SK-N-SH (cell line): ENCODE measurements around the gene LANCL2. TPM values are rescaled to one million over a fixed set of nuclear protein-coding genes. Genes with fewer than 3 reads are reported as not detected.

ENCODE experiments used
- CTCF ChIA-PET: fragments of 300-600, 350-600 bp; formaldehyde crosslinking; extraction: SDS; loops from one replicate; lab custom pipeline; 2021; lab: Yijun Ruan, JAX
- POLR2A ChIA-PET: fragments of 350-600 bp; sonication (Branson Sonifier 250); formaldehyde crosslinking; extraction: SDS; loops from one replicate; lab custom pipeline; 2020; ENCODE audit warnings: antibody characterized with exemption, inconsistent platforms; lab: Yijun Ruan, JAX
- DNase-seq: peaks from one replicate; pipeline ENCODE4 v3.0.0; 2012
- H2AFZ ChIP-seq: fragments of 200-600 bp; sonication (generic); 2 replicates; pipeline ENCODE4 v1.8.1; 2016; ENCODE audit warnings: antibody characterized with exemption, mild to moderate bottlenecking, low read depth
- H3F3A ChIP-seq: fragments of 200-600 bp; sonication (generic); replicated peaks from 2 replicates; pipeline ENCODE3; 2016; ENCODE audit warnings: antibody characterized with exemption, mild to moderate bottlenecking; ENCODE audit not compliant: insufficient read depth
- H3K27ac ChIP-seq, 2 experiments: fragments of 200-500 bp in 1 of 2; fragments of 200-600 bp in 1 of 2; sonication (Bioruptor generic) in 1 of 2; sonication (generic), shearing (Covaris generic) in 1 of 2; 2 replicates each; pipeline versions ENCODE4 v1.5.1 to v1.6.1; 2014 to 2016; ENCODE audit warnings: low read depth in 2 of 2, inconsistent platforms in 1 of 2, low read length in 1 of 2, mild to moderate bottlenecking in 1 of 2, mixed read lengths in 1 of 2
- H3K27me3 ChIP-seq: fragments of 200-600 bp; sonication (generic), shearing (Covaris generic); 2 replicates; pipeline ENCODE4 v1.6.1; 2016; ENCODE audit warnings: mixed run types; ENCODE audit not compliant: insufficient read depth
- H3K36me3 ChIP-seq, 2 experiments: fragments of 200-500 bp in 1 of 2; fragments of 200-600 bp in 1 of 2; sonication (Bioruptor generic) in 1 of 2; sonication (generic) in 1 of 2; replicated peaks in 1 of 2; 2 replicates each; pipeline versions ENCODE3 to v1.5.1; 2014 to 2016; ENCODE audit warnings: low read length in 1 of 2, mild to moderate bottlenecking in 1 of 2; ENCODE audit not compliant: insufficient read depth in 2 of 2, control insufficient read depth in 1 of 2
- H3K4me1 ChIP-seq, 2 experiments: fragments of 200-500 bp in 1 of 2; fragments of 200-600 bp in 1 of 2; sonication (Bioruptor generic) in 1 of 2; sonication (generic), shearing (Covaris generic) in 1 of 2; 2 replicates each; pipeline versions ENCODE4 v1.5.1 to v1.6.1; 2014 to 2016; ENCODE audit warnings: low read depth in 1 of 2, low read length in 1 of 2, mixed run types in 1 of 2; ENCODE audit not compliant: insufficient read depth in 2 of 2, control insufficient read depth in 1 of 2
- H3K4me2 ChIP-seq: fragments of 200-600 bp; sonication (generic), shearing (Covaris generic); 2 replicates; pipeline ENCODE4 v1.6.1; 2017; ENCODE audit warnings: mixed run types
- H3K4me3 ChIP-seq, 2 experiments: fragments of 200-500 bp in 1 of 2; fragments of 200-600 bp in 1 of 2; sonication (Bioruptor generic) in 1 of 2; sonication (generic), shearing (Covaris generic) in 1 of 2; 2 replicates each; pipeline versions ENCODE4 v1.5.1 to v1.8.1; 2014 to 2016; ENCODE audit warnings: low read depth in 2 of 2, inconsistent platforms in 1 of 2, low read length in 1 of 2, mild to moderate bottlenecking in 1 of 2, mixed read lengths in 1 of 2, moderate library complexity in 1 of 2
- H3K79me2 ChIP-seq: fragments of 200-600 bp; sonication (generic); 2 replicates; pipeline ENCODE4 v1.8.1; 2017; ENCODE audit warnings: mild to moderate bottlenecking; ENCODE audit not compliant: insufficient read depth
- H3K9ac ChIP-seq: fragments of 200-600 bp; sonication (generic); 2 replicates; pipeline ENCODE4 v1.6.1; 2017; ENCODE audit warnings: mixed run types
- H3K9me2 ChIP-seq: fragments of 200-600 bp; sonication (generic); 2 replicates; pipeline ENCODE4 v1.6.1; 2017; ENCODE audit warnings: mixed run types
- H3K9me3 ChIP-seq: fragments of 200-600 bp; sonication (generic); 2 replicates; pipeline ENCODE4 v1.6.1; 2017; ENCODE audit warnings: mixed run types, mild to moderate bottlenecking, moderate library complexity
- H4K20me1 ChIP-seq: fragments of 200-600 bp; sonication (generic); 2 replicates; pipeline ENCODE4 v1.6.1; 2017; ENCODE audit warnings: mild to moderate bottlenecking, mixed run types; ENCODE audit not compliant: insufficient read depth
- ELF1 ChIP-seq: IDR thresholded peaks from 2 replicates; pipeline ENCODE4 v1.4.0; 2012
- EZH2phosphoT487 ChIP-seq: fragments of 200-600 bp; sonication (generic); IDR thresholded peaks from 2 replicates; pipeline ENCODE4 v1.6.1; 2017; ENCODE audit warnings: low read depth, mixed run types, mild to moderate bottlenecking, antibody characterized with exemption, moderate library complexity, borderline replicate concordance
- IRF3 ChIP-seq: fragments of 150-350 bp; IDR thresholded peaks from 2 replicates; pipeline ENCODE4 v1.6.1; 2016; ENCODE audit warnings: mild to moderate bottlenecking, low read depth, low read length
- JUND ChIP-seq: IDR thresholded peaks from 2 replicates; pipeline ENCODE4 v1.4.0; 2012
- MAX ChIP-seq: IDR thresholded peaks from 2 replicates; pipeline ENCODE4 v1.4.0; 2012; ENCODE audit warnings: low read depth
- MEF2A ChIP-seq: IDR thresholded peaks from 2 replicates; pipeline ENCODE4 v1.4.0; 2012; ENCODE audit warnings: low read depth, borderline replicate concordance
- NFIC ChIP-seq: IDR thresholded peaks from 2 replicates; pipeline ENCODE4 v1.4.0; 2012; ENCODE audit warnings: borderline replicate concordance
- POLR2AphosphoS5 ChIP-seq: IDR thresholded peaks from 2 replicates; pipeline ENCODE4 v1.6.1; 2012; ENCODE audit warnings: low read depth, low read length
- REST ChIP-seq: IDR thresholded peaks from 2 replicates; pipeline ENCODE4 v1.6.1; 2012; ENCODE audit warnings: mild to moderate bottlenecking, low read depth, low read length, moderate library complexity
- SIN3A ChIP-seq: IDR thresholded peaks from 2 replicates; pipeline ENCODE4 v1.6.1; 2012; ENCODE audit warnings: low read depth, mild to moderate bottlenecking, low read length, moderate library complexity, borderline replicate concordance
- SMC3 ChIP-seq: IDR thresholded peaks from 2 replicates; pipeline ENCODE4 v1.6.1; 2012; ENCODE audit warnings: low read depth, low read length, improper control_type of control experiment
- TAF1 ChIP-seq: IDR thresholded peaks from 2 replicates; pipeline ENCODE4 v1.6.1; 2012; ENCODE audit warnings: low read depth, mild to moderate bottlenecking, low read length, moderate library complexity, borderline replicate concordance
- WGBS: methylation state at CpG from one replicate; pipeline ENCODE4 v1.1.6; 2017; ENCODE audit warnings: low lambda C conversion rate; 5-methylcytosine and 5-hydroxymethylcytosine counted together
- polyA plus RNA-seq, 3 experiments: library from polyadenylated mRNA; depleted of rRNA; stranded (reverse); fragments of >200 nt; gene quantifications; 2 replicates each; pipeline ENCODE4 v1.2.3, GENCODE V29; 2012

Gene LANCL2
- polyA plus RNA-seq, 1 of the 3 experiments (the other 2 are of a cell fraction): 36.7 TPM

GRCh38 chr7:55369427-55370400 lies 4.6 kb downstream of the LANCL2 start (continued):
- TF ChIP-seq IRF3 (no peak), EZH2phosphoT487 (no peak), ELF1 (no peak), POLR2AphosphoS5 (peak; percentile 84; the same call in 1 of the 2 replicates), NFIC (peak; percentile 71; the same call in 1 of the 2 replicates), MEF2A (no peak), REST (0 out of 2 replicates have a peak, but pooled peaks have one; percentile 48), MAX (no peak; the same call in 1 of the 2 replicates), TAF1 (no peak), SIN3A (peak; percentile 33; the same call in 1 of the 2 replicates)

GRCh38 chr7:55374213-55374612 lies 9.1 kb downstream of the LANCL2 start:
- H4K20me1 ChIP-seq: no peaks in the 10 kb centered on the region
- H3K4me2 ChIP-seq: no peak overlapping the region
- peaks cover 90% of the 10 kb centered on the region for H3K79me2 ChIP-seq
- H3K27me3 ChIP-seq: no peaks in the 10 kb centered on the region
- POLR2A ChIA-PET: interaction anchor here (1.5 kb wide), 1 partner anchor 9 kb away, joined by 5 read pairs; the partner anchor contains the start of gene LANCL2
- H3K9me2 ChIP-seq: no peaks in the 10 kb centered on the region
- H2AFZ ChIP-seq: no peak overlapping the region
- peaks cover 0 to 10% of the 10 kb centered on the region in 2 experiments; a peak in 2 of 4 replicates for H3K4me1 ChIP-seq
- no peak overlapping the region for H3K27ac ChIP-seq
- CTCF ChIA-PET: interaction anchor here (0.9 to 4.4 kb wide), 8 partner anchors 9 to 120 kb away, joined by 3 to 16 read pairs (median 4); no protein-coding TSS in a partner anchor
- WGBS: 90% methylated on average over 2 of the region's 2 CpGs
- H3K9me3 ChIP-seq: no peaks in the 10 kb centered on the region
- H3K9ac ChIP-seq: no peak overlapping the region
- TF ChIP-seq SMC3 (no peak), JUND (no peak)
- TF ChIP-seq, all 33 proteins: peak for 0
- peaks cover 0 to 26% of the 10 kb centered on the region in 2 experiments for H3K36me3 ChIP-seq
- no peak overlapping the region for H3K4me3 ChIP-seq
- peaks cover 12% of the 10 kb centered on the region for H3F3A ChIP-seq
- DNase-seq: no peak
